CD4-positive, alpha-beta T cell treated with Interleukin-17A for 4 hours (primary cell): ENCODE results near the gene NME8.
"Not testable (repeated sequence)": the region's sequence is repeated elsewhere in the genome, so short reads cannot be mapped to it uniquely, and the experiment has no call there.

Experiments
- DNase-seq: peaks from one replicate; pipeline ENCODE4 v3.0.0-alpha.2; 2020; ENCODE audit warnings: mixed read lengths

The NME8 gene

DNA sequence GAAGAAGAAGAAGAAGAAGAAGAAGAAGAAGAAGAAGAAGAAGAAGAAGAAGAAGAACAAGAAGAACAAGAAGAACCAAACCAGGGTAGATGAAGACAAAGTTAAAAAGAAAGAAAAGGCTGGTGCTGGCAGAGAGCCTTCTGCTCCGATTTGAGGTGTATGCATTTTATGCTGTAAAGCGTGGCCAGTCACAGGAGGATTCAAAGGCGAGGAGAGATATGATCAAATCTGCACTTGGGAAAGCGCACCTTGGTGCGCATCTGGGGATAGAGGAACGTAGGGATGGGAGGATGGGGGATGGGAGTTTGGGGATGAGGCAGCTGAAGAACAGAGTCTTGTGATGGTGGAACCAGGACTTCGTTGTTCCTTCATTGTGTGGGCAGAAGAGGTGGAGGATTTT is at the start of gene NME8:
Gene NME8 (plus strand): TSS at position 301 of the 400 bp plus-strand sequence. CDS start 1,670 bp downstream, outside the sequence.
- DNase-seq: no peak

GRCh38 chr7:37806152-37806551 is 42.2 kb upstream of the NME8 start:
- DNase-seq: no peak

DNA sequence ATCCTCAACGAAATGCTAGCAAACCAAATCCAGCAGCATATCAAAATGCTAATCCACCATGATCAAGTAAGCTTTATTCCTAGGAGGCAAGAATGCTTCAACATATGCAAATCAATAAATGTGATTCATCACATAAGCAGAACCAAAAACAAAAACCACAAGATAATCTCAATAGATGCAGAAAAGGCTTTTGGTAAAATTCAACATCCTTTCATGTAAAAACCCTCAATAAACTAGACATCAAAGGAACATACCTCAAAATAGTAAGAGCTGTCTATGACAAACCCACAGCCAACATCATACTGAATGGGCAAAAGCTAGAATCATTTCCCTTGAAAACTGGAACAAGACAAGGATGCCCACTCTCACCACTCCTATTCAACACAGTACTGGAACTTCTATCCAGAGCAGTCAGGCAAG is 36.2 kb upstream of the NME8 start:
- DNase-seq: not testable (repeated sequence)

DNA sequence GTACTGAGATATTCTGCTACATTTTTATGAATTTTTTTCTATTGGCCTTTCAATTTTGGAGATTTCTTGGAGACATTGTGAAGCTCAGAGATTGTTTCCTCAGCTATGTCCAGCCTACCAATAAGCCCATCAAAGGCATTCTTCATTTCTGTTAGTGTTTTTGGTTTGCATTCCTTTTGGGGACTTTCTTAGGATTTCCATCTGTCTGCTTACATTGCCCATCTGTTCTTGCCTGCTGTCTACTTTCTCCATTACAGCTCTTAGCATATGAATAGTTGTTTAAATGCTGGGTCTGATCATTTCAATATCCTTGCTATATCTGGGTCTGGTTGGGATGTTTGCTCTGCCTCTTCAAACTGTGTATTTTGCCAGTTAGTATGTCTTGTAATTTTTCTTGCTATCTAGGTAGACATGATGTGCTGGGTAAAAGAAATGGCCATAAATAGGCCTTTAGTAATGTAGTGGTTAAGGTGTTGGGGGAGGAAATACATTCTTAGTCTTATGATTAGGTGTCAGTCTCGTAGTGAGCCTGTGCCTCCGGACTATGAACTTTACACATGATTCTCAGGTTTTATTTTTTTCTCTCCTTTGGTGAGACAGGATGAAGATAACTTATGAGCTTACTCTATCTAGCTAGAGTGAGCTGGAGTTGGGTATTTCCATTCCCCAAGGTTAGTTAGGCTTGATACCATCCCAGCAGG is 32.6 kb upstream of the NME8 start:
- DNase-seq: no peak

- no peak for DNase-seq
These were observed 31.3 kb upstream of the NME8 start for GRCh38 chr7:37816922-37817590.

DNA sequence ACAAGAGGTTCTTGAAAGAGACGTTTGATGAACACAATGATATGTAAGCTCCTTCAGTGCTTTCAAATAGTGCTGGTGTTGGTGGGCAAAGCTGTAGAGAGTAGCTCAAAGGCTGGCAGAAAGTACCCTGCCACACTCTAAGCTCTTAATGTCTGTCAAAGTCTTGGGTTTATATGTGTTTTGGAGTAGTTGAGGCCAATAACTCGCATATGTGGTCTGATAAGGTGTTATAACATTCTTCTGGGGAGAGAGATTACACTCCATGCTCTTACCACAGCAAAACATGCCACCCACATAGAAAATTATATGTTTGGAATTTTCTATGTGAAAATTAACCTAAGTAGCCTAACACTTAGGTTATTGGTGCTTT is 30.8 kb upstream of the NME8 start:
- no peak for DNase-seq

GRCh38 chr7:37817996-37818720 is 30.2 kb upstream of the NME8 start:
- DNase-seq: no peak

GRCh38 chr7:37820708-37821468 is 27.5 kb upstream of the NME8 start:
- no peak for DNase-seq

GRCh38 chr7:37822946-37823345 is 25.5 kb upstream of the NME8 start:
- DNase-seq: no peak

GRCh38 chr7:37823557-37823956 is 24.8 kb upstream of the NME8 start:
- no peak for DNase-seq

DNA sequence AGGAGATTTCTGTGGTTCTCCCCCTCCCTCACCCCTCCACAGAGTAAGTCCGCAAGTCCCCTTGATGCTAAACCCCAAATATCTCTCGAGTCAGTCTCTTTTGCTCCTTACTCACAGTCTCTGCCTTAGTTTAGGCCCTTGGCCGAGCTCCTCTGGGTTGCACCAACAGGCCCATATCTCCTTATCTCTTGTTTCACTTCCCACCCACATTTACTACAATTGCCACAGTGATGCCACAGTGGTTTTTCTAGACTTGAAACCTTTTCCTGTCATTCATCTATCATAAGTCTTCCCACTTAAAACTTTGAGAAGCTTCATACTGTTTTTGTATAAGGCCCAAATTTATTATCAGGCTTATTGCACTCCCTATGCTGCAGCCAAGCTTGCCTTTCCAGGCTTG is 23.4 kb upstream of the NME8 start:
- DNase-seq: no peak

DNA sequence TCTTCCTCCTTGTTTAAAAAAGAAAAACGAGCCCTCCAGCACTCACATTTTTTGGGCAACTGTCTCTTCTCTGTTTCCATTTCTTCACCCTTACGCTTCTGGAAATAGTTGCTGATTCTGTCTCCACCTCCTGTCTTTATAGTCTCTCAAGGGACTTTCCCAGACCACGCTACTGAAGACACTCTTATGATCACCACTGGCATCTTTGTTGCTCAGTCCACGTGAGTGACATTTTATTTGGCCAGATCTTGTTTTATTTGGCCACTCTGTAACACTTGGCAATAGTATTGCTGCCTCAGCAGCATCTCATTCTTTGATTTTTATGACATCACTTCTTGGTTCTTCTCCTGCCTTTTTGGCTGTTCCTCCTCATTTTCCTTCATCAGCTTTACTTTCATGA is 21.6 kb upstream of the NME8 start:
- no peak for DNase-seq

DNA sequence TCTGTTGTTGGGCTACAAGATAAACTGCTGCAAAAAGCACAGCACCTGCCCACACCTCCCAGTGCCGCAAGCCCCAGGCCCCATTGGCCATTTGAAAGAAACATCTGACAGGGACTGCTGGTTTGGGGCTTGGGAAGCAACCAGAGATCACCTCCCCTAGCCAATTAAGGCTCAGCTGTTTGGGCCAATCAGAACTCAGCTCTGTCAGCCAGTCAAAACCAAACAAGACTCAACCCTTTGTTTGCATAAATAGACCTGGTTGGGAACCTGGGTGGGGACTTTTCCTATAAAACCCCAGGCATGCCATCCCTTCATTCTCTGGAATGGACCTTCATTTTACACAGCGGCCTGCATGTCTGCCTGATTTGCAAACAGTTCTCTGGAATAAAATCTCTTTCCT is 17.2 kb upstream of the NME8 start:
- no peak for DNase-seq

DNA sequence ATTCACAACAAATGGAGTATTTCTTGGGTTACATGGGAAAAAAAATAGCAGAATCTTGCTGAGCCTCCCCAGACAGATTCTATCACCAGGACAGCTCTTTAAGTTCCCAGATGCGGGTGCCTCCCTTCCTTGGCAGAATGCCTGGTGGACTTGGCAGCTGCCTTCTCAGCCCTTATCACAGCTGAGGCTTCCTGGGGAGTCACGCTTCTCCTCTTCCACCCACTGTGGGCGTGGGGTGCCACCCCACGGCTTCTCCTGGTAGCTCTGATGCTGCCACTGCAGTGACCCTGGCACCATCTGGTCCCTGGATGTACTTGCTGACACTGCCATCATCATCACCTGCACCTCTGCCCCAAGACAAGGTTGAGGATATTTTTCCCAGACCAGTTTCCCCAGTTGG is 16.2 kb upstream of the NME8 start:
- DNase-seq: peak; percentile 5

GRCh38 chr7:37833107-37833817 is 15.1 kb upstream of the NME8 start:
- peak; percentile 52 for DNase-seq

GRCh38 chr7:37833818-37834146 is 14.6 kb upstream of the NME8 start:
- DNase-seq: no peak

GRCh38 chr7:37853468-37853867 is 5.1 kb downstream of the NME8 start:
- DNase-seq: no peak

GRCh38 chr7:37882086-37882485 is 33.7 kb downstream of the NME8 start:
- no peak for DNase-seq

- no peak for DNase-seq
These were observed 45.0 kb downstream of the NME8 start for GRCh38 chr7:37893359-37893758.

GRCh38 chr7:37894671-37895070 is 46.3 kb downstream of the NME8 start:
- no peak for DNase-seq

- DNase-seq: no peak
These were observed 51.4 kb downstream of the NME8 start for GRCh38 chr7:37899712-37900247.

- DNase-seq: no peak
These were observed 52.9 kb downstream of the NME8 start for GRCh38 chr7:37901236-37901827.
